ENCODE measurements around the gene ACBD6.

Gene ACBD6

GRCh38 chr1:180291004-180291403, 211.4 kb downstream of the ACBD6 start:
- DNase-seq, result no peak

GRCh38 chr1:180290265-180291001, 211.9 kb downstream of the ACBD6 start:
- DNase-seq, result no peak

- DNase-seq, result no peak
Measured at GRCh38 chr1:180288940-180289339, 213.4 kb downstream of the ACBD6 start.

GRCh38 chr1:180287988-180288705, 214.2 kb downstream of the ACBD6 start:
- DNase-seq, result no peak

GRCh38 chr1:180286417-180286816, 216.0 kb downstream of the ACBD6 start:
- no peak for DNase-seq

GRCh38 chr1:180283098-180283497, 219.3 kb downstream of the ACBD6 start:
- DNase-seq, result no peak

- no peak for DNase-seq
Measured at GRCh38 chr1:180282401-180283044, 219.9 kb downstream of the ACBD6 start.

- no peak for DNase-seq
Measured at GRCh38 chr1:180281490-180281889, 220.9 kb downstream of the ACBD6 start.

GRCh38 chr1:180280617-180281016, 221.8 kb downstream of the ACBD6 start:
- DNase-seq, result no peak

- no peak for DNase-seq
Measured at GRCh38 chr1:180279651-180280050, 222.7 kb downstream of the ACBD6 start.

- DNase-seq, result no peak
Measured at GRCh38 chr1:180278596-180279395, 223.6 kb downstream of the ACBD6 start.

- DNase-seq, result no peak
Measured at GRCh38 chr1:180278194-180278515, 224.2 kb downstream of the ACBD6 start.

GRCh38 chr1:180277476-180278193, 224.7 kb downstream of the ACBD6 start:
- no peak for DNase-seq

- DNase-seq, result no peak
Measured at GRCh38 chr1:180275726-180276125, 226.7 kb downstream of the ACBD6 start.

- no peak for DNase-seq
Measured at GRCh38 chr1:180274221-180274620, 228.2 kb downstream of the ACBD6 start.

GRCh38 chr1:180273066-180273465, 229.3 kb downstream of the ACBD6 start:
- DNase-seq, result no peak

- no peak for DNase-seq
Measured at GRCh38 chr1:180272395-180272794, 230.0 kb downstream of the ACBD6 start.

GRCh38 chr1:180271272-180272255, 230.8 kb downstream of the ACBD6 start:
- DNase-seq, result no peak

GRCh38 chr1:180270530-180271271, 231.7 kb downstream of the ACBD6 start:
- no peak for DNase-seq
